Measurements from ENCODE around the gene STRA8.
A peak's percentile ranks its signal among the peaks of the same experiment; 100 is the strongest.

STRA8 gene

DNA sequence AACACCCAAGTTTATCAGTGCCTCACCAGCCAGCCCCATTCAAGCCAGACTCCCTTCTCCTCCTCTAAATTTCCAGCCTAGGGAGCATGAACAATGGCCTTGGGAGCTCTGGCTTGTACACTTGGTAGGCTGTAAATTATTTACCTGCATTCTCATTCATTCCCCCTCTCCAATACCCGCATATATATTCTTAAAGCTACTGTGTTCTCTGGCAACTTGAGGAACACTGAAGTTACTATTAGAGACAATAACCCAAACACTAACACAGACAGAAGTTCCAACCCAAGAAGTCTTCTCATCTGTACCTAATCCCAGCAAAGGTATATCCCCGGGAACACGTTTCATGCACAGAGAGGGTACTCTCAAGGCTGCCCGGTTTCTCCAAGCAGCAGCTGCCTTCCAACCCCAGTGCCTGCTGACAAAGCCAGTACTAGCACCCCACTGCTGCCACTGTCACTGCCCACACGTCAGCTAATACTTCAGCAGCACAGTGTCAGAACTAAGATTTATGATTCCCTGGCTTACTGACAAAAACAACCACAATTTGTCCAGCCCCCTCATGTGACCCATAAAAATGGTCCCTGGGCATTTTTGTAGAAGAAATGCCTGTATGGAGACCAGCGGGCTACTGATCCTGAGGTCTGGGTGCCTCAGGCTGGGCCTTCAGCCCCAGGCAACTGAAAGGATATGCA, 25.4 kb upstream of the STRA8 start:
- H3K4me3 ChIP-seq (ENCODE audit: control insufficient read depth, low read depth, low read length), result no peak overlapping the region
- TF ChIP-seq, protein P1, sequence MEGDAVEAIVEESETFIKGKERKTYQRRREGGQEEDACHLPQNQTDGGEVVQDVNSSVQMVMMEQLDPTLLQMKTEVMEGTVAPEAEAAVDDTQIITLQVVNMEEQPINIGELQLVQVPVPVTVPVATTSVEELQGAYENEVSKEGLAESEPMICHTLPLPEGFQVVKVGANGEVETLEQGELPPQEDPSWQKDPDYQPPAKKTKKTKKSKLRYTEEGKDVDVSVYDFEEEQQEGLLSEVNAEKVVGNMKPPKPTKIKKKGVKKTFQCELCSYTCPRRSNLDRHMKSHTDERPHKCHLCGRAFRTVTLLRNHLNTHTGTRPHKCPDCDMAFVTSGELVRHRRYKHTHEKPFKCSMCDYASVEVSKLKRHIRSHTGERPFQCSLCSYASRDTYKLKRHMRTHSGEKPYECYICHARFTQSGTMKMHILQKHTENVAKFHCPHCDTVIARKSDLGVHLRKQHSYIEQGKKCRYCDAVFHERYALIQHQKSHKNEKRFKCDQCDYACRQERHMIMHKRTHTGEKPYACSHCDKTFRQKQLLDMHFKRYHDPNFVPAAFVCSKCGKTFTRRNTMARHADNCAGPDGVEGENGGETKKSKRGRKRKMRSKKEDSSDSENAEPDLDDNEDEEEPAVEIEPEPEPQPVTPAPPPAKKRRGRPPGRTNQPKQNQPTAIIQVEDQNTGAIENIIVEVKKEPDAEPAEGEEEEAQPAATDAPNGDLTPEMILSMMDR (conservative IDR thresholded peaks at IDR 0.05; ENCODE audit: control insufficient read depth, insufficient read depth, low read depth, low read length), result no peak
- DNase-seq (ENCODE audit: low read depth), result no peak

DNA sequence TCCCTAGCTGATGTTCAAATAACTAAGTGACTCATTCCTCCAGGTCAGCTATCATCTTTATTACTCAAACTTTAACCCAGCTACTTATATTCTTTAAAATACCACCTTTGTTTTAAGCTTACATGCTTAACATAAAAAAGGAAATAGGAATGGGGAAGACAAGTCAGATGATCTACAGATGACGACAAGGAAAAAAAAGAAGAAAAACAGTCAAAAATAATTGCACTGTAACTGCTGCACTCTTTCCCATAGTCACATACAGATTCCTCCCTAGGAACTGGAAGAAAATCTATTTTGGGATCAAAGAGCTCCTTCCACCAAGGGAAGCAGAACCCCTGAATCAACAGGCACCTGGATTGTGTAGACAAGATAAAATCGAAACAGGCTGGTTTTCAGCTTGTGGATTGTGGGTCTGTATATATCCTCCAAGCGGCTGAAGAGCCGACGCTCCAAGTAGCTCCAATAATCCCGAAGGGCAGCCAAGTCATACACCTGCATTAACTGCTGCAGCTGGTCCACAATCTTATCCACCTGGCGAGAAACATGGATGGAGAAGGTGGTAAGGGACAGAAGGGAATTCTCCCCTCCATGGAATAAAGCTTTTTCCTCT, 24.3 kb upstream of the STRA8 start:
- TF ChIP-seq, protein P1 (conservative IDR thresholded peaks at IDR 0.05; ENCODE audit: control insufficient read depth, insufficient read depth, low read depth, low read length), result no peak
- no peak overlapping the region for H3K4me3 ChIP-seq (ENCODE audit: control insufficient read depth, low read depth, low read length)

DNA sequence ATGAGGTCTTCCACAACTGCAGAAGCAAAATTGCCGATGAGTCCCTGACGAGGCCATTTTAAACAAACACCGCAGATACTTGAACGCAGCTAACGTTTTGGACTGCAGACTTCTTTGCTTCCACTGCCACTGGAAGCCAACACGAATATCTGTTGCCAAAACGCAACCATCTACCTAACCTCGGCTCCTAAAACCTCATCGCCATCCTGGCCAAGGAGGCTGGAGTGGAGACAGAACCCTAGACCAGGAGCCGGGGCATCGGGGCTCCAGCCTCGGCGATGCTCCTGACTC, 22.8 kb upstream of the STRA8 start:
- TF ChIP-seq, protein P1 (conservative IDR thresholded peaks at IDR 0.05; ENCODE audit: control insufficient read depth, insufficient read depth, low read depth, low read length), result no peak
- peak overlapping the region; percentile 80 for H3K4me3 ChIP-seq (ENCODE audit: control insufficient read depth, low read depth, low read length)
- peak; percentile 18 for DNase-seq (ENCODE audit: low read depth)

More for the DNA sequence above, 24.3 kb upstream of the STRA8 start:
- DNase-seq (ENCODE audit: low read depth), result no peak

DNA sequence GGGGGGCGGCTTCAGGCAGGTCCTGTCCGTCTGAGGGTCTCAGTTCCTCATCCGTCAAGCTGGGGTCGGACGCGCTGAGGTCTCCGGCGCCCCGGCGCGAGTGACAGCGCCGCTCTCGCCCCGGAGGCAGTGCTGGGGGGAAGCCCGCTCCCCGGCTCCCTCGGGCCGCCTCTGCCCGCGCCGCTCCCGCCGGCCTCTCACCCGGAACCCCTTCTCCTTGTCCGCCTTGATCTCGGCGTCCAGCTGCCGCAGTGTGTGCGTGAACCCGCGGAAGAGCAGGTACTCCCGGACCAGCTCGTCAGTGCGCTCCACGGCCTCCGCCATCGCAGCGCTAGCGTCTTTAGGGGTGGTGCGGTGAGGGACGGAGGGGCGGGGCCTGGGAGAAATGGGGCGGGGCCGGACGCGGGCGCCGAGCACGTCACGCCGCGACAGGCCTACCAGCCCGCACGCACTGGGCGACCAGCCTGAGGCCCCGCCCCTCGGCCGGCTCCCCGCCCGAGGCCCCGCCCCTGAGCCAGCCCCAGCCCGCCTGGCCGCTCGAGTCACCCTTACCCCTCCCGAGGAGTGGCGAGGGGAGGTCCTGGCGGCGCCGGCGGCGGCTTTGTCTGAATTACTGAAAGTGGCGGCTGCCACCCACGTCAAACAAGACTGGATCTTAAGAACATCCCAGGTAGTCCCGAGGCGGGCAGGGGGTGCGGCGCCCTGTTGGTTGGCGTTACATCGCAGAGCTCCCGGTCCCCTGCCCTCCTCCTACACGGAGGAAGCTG, 22.3 kb upstream of the STRA8 start, which contains the start of gene WDR91:
Gene WDR91 (minus strand): TSS at position 348 of the 767 bp plus-strand sequence. CDS start 24 bp downstream, at position 324.
- DNase-seq (ENCODE audit: low read depth), result peak; percentile 86
- TF ChIP-seq, protein P1 (conservative IDR thresholded peaks at IDR 0.05; ENCODE audit: control insufficient read depth, insufficient read depth, low read depth, low read length), result no peak
- H3K4me3 ChIP-seq (ENCODE audit: control insufficient read depth, low read depth, low read length), result peak within 1 kb of the TSS; percentile 80

DNA sequence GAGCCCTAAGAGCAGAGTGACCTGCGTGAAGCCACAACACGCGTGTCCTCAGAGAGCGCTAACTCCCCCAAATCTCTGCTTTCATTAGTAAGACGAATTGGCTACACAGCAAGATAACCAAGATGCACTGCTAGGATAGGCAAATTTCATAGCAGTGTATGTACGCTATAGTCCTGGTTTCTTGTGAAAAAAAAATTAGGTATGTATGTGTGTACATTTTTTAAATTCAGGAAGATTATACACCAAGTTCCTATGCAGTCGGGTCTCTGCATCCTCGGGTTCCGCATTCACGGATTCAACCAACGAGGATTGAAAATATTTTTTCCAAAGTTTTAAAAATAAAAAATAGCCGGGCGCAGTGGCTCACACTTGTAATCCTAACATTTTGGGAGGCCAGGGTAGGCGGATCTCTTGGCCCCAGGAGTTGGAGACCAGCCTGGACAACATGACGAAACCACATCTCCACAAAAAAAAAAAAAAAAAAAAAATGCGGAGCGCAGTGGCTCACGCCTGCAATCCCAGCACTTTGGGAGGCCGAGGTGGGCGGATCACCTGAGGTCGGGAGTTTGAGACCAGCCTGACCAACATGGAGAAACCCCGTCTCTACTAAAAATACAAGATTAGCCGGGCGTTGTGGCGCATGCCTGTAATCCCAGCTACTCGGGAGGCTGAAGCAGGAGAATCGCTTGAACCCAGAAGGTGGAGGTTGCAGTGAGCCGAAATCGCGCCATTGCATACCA, 21.5 kb upstream of the STRA8 start:
- peak overlapping the region; percentile 70 for H3K4me3 ChIP-seq (ENCODE audit: control insufficient read depth, low read depth, low read length)
- peak; percentile 81 for DNase-seq (ENCODE audit: low read depth)

DNA sequence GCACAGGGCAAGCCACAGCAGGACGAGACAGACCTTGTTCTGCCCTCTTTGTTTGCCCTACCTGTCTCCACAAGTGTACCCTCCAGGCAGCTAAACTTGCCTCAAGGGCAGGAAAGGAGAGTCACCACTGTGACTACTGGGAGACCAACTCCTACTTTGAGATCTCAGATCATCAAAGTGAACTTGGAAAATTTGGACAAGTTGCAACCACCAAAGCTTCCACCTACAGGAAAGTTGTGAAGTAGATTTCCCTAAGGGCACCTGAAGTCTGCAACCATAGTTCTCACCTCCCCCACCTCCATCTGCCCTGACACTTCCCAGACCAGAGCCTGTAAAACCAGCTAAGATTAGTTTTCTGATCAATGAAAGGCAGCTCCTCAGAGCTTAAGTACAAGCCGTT, 19.8 kb upstream of the STRA8 start:
- TF ChIP-seq, protein P1 (conservative IDR thresholded peaks at IDR 0.05; ENCODE audit: control insufficient read depth, insufficient read depth, low read depth, low read length), result no peak
- no peak overlapping the region for H3K4me3 ChIP-seq (ENCODE audit: control insufficient read depth, low read depth, low read length)
- no peak for DNase-seq (ENCODE audit: low read depth)

All from fibroblast of mammary gland (primary cell).